RWPE1 (cell line): ENCODE data around the gene DOCK4.

ENCODE experiments used
- CTCF ChIA-PET: fragments of 350-600 bp; sonication (Branson Sonifier 250); formaldehyde crosslinking; extraction: SDS; loops from one replicate; lab custom pipeline; 2021; lab: Yijun Ruan, JAX
- POLR2A ChIA-PET: fragments of 400-600 bp; formaldehyde crosslinking; extraction: SDS; loops from one replicate; lab custom pipeline; 2020; ENCODE audit warnings: antibody characterized with exemption; ENCODE audit not compliant: low non-redundant PET; lab: Yijun Ruan, JAX
- DNase-seq: peaks from one replicate; pipeline ENCODE4 v3.0.0; 2012; ENCODE audit warnings: low spot score
- H3K27ac ChIP-seq: fragments of 450-650 bp; 2 replicates; pipeline ENCODE4 v1.5.1; 2017
- CTCF ChIP-seq: fragments of 450-650 bp; conservative IDR thresholded peaks from 2 replicates; pipeline ENCODE4 v1.5.1; 2017; ENCODE audit warnings: low read depth, mild to moderate bottlenecking

DOCK4 gene

DNA sequence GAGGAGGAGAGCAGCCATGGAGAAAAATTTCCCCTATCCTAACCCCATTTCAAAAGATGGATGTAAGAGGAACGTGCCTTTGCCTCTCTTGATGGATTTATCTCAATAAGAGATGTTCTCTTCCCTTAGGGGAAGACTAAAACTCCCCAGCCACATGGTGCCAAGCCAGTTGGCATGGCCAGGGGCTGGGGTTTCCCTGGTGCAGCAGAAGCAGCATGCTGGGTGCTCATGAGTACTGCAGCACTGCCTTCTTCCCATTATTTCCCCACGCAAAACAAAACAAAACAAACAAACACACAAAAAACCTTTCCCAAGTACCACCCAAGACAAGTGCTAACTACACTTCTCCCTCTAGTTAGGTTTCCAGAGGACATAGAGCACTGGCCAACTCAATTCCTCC, 97.2 kb downstream of the DOCK4 start:
- ChIA-PET POLR2A (no interaction called here), CTCF (no interaction called here)
- no peak for DNase-seq
- H3K27ac ChIP-seq: no peak overlapping the region
- no peak for TF ChIP-seq CTCF

DNA sequence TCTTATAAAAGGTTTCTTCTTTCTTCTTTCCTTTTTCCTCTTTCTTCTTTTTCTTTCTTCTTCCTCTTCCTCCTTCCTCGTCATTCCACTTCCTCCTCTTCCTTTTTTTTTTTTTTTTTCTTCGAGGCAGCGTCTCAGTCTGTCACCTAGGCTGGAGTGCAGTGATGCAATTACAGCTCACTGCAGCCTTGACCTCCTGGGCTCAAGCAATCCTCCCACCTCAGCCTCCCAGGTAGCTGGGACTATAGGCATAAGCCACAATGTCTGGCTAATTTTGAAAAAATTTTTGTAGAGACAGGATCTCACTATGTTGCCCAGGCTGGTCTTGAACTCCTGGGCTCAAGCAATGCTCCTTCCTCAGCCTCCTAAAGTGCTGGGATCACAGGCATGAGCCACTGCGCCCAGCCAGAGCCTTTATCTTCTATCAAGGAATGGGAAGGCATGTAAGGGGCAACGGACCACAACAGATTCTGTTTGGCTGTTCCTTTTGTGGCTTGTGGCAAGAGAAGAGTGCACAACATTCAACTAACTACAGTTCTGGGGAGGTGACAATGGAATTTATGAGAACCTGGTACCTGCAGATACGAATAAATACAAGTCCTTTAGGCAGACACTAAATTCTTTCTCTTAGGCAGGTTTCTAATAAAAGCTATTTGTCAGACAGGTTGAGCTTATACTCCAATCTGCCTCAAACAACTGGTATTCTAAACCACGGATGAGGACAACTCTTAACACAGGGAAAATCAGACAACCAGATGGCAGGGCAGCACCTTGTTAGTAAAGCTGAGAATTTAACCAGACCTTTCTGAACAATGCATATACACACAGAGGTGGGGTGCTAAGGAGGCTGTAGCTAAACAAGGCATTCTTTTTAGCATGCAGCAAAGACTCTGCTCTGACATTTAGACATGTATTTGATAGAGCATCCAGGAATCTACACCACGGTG, 100.3 kb downstream of the DOCK4 start:
- no peak for TF ChIP-seq CTCF
- ChIA-PET POLR2A (no interaction called here), CTCF (interaction anchor here (0.7 kb wide), 2 partner anchors 25 to 30 kb away, joined by 4 read pairs; no protein-coding TSS in a partner anchor)
- DNase-seq: no peak
- no peak overlapping the region for H3K27ac ChIP-seq

- no peak overlapping the region for H3K27ac ChIP-seq
- ChIA-PET CTCF (interaction anchor here (0.6 kb wide), 1 partner anchor 358 kb away, joined by 3 read pairs; no protein-coding TSS in a partner anchor), POLR2A (no interaction called here)
- DNase-seq: no peak
- TF ChIP-seq CTCF: no peak
These were observed 102.1 kb downstream of the DOCK4 start for GRCh38 chr7:112104120-112104519.

GRCh38 chr7:112103246-112103645, 103.0 kb downstream of the DOCK4 start:
- peak; percentile 19 for DNase-seq
- ChIA-PET POLR2A (no interaction called here), CTCF (no interaction called here)
- H3K27ac ChIP-seq: no peak overlapping the region
- no peak for TF ChIP-seq CTCF

- TF ChIP-seq CTCF: no peak
- POLR2A ChIA-PET: no interaction called here
These were observed 104.9 kb downstream of the DOCK4 start for GRCh38 chr7:112101201-112101846.

DNA sequence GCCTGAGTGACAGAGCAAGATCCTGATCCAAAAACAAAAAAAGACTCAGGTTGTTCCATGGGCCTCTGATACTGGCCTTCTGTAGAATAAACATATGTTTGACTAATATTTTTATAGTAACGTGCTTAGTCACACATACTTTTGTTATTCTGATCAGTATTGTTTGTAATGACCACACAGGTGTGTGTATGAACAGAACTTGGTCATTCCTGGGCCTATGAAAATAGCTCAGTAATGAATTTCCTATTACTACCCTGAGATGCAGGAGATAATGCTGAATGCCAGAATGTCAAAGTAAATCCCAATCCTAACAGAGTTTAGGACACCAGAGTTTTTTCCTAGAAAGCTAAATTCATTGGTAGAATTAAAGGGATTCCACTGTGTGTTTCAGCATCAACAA, 108.7 kb downstream of the DOCK4 start:
- no peak for TF ChIP-seq CTCF
- POLR2A ChIA-PET: interaction anchor here (0.6 kb wide), 1 partner anchor 54 kb away, joined by 3 read pairs; no protein-coding TSS in a partner anchor
- peak; percentile 7 for DNase-seq
- no peak overlapping the region for H3K27ac ChIP-seq
- CTCF ChIA-PET: no interaction called here

More at GRCh38 chr7:112101201-112101846, 104.9 kb downstream of the DOCK4 start:
- CTCF ChIA-PET: interaction anchor here (0.6 kb wide), 1 partner anchor 58 kb away, joined by 3 read pairs; no protein-coding TSS in a partner anchor
- H3K27ac ChIP-seq: no peak overlapping the region
- DNase-seq: no peak
